DMS79 treated with DMSO at 0.1 percent for 48 hours (cell line): ENCODE data around the gene ZNF830.
A peak's percentile ranks its signal among the peaks of the same experiment; 100 is the strongest.
"Not testable (repeated sequence)": the region's sequence is repeated elsewhere in the genome, so short reads cannot be mapped to it uniquely, and the experiment has no call there.

Source experiments
- DNase-seq: peaks from one replicate; lab custom pipeline; 2025; lab: John Stamatoyannopoulos, UW

ZNF830 gene

GRCh38 chr17:34991606-34992005 is 30.3 kb downstream of the ZNF830 start:
- DNase-seq, result no peak

DNA sequence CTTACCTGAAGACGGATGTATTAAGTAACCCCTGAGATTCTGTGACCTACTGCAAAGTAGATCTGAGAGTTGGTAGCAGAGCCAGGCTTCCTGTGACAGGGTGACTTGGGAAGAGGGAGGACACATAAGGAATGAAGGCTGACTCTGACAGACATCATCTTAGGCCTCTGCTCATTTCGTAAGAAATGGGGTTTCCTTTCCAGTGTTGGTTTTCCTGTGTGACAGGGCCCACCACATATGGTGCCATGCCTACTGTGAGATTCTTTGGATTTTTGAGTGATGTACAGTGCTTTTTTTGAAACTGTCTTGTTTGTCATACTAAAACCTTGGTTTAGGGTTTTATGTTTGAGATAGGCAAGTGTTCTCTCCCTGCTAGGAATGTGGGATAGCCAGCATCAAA is 31.7 kb downstream of the ZNF830 start:
- DNase-seq, result no peak

GRCh38 chr17:34996422-34997285 is 35.3 kb downstream of the ZNF830 start:
- DNase-seq, result no peak

GRCh38 chr17:34997355-34997862 is 36.1 kb downstream of the ZNF830 start:
- DNase-seq, result peak; percentile 96

DNA sequence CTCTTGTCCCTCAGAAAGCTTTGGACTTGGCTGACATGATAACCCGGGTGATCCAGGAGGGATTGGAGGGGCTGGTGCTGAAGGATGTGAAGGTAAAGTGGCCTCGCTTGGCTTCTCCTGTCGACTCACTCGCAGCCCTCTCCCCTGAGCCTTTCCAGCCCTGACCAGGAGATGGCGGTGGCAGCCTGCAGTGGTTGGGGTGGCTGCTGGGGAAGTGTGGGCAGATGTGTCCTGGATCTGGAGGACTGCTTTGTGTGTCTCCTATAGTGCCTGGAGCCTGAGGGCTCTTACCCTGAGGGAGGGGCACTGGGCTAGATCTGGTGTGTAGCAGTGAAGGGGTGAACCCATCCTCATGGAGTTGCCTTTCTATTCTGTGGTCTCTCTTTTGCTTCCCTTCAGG is 36.9 kb downstream of the ZNF830 start:
- DNase-seq, result peak; percentile 46

DNA sequence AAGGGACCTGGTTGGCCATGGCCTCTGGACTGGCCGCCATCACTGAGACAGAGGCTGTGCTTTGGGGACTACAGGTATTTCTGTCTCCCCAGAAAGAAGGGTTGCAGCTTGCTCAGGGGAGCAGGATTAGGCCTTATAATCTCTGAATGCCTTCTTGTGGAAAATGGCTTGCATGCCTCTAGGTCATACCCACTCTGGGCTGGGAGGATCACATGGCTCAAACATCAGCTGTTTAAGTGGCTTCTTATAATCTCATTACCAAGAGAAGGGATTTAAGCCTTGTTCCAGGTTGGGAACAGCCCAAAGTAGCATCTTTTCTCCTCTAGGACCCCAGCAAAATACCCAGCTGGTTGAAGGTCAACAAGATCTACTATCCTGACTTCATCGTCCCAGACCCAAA is 38.1 kb downstream of the ZNF830 start:
- no peak for DNase-seq

GRCh38 chr17:35000965-35001364 is 39.6 kb downstream of the ZNF830 start:
- DNase-seq, result not testable (repeated sequence)

DNA sequence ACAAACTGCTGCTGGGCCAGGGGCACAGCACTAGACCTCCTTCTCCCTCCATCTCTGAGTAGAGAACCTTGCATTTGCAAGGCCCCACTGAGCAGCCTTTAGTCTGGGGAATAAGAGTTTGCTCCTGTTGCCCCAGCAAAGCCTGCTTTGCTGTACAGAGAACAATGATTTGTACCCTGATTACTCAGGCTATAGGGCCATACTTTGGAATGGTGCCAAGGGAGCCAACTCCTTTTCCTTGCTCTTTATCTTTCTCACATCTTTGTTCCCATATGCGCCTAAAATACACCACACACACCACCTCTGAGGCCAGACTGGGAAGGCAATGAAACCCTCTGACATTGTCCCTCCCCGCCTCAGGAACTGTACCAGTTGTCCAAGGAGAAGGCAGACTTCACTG is 40.2 kb downstream of the ZNF830 start:
- no peak for DNase-seq

GRCh38 chr17:35002876-35003551 is 41.7 kb downstream of the ZNF830 start:
- no peak for DNase-seq

- no peak for DNase-seq
These were observed 42.4 kb downstream of the ZNF830 start for GRCh38 chr17:35003778-35004177.

GRCh38 chr17:35006345-35006744 is 45.0 kb downstream of the ZNF830 start:
- DNase-seq, result no peak

GRCh38 chr17:35006961-35007360 is 45.6 kb downstream of the ZNF830 start:
- DNase-seq, result no peak

- DNase-seq, result no peak
These were observed 48.8 kb downstream of the ZNF830 start for GRCh38 chr17:35010093-35010492.

DNA sequence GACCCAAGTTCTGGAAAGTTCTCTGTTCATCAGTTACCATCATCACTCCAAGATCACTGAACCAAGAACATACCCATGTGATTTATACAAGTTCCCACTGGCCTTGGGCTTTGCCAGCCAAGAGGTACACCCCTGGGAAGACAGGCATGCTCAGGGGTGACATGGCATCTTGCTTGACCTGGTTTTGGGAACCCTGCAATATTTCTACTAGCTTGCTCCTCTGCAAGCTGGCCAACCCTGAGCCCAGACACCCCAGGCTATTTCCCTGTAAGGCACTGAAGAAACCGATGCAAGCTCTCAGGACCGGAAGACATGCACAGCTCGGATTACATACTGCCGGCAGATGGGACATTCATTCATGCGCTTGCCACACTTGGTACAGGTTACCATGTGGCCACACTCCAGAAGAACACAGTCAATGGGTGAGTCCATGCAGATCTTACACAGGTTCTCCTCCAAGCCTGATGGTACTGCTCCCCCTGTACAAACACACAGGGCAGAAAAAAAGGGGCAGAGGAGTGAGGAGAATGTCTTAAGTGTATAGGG is 50.4 kb downstream of the ZNF830 start:
- DNase-seq, result no peak
